ENCODE results near the gene CPEB4. TPM values are rescaled to one million over a fixed set of nuclear protein-coding genes. Genes with fewer than 3 reads are reported as not detected.

Gene CPEB4
- total RNA-seq, 1 experiment from 2014 or later = 11.1 TPM

GRCh38 chr5:173883347-173883924 is 4.7 kb upstream of the CPEB4 start:
- H3K27ac ChIP-seq (ENCODE audit: low read depth, low read length) = no peak overlapping the region
- H3K9ac ChIP-seq (ENCODE audit: low read length) = no peak overlapping the region
- peaks cover 0 to 36% of the 10 kb centered on the region in 2 experiments; a peak in 2 of 4 replicates for H3K4me1 ChIP-seq (ENCODE audit: control insufficient read depth in 1 of 2, insufficient read depth in 2 of 2, low read length in 2 of 2)
- BruUV-seq (replicated peaks) = no TSS peak
- H2AFZ ChIP-seq (ENCODE audit: low read depth, low read length, poor library complexity, severe bottlenecking) = no peak overlapping the region
- H3K9me3 ChIP-seq (ENCODE audit: control insufficient read depth in 1 of 2, insufficient read depth in 1 of 2, low read depth in 1 of 2, low read length in 2 of 2) = no peaks in the 10 kb centered on the region
- H3K9me2 ChIP-seq (ENCODE audit: insufficient read depth) = no peaks in the 10 kb centered on the region
- ATAC-seq (no peak), DNase-seq (ENCODE audit: low read depth, low spot score) (no peak)
- no peak overlapping the region for H3K4me2 ChIP-seq (ENCODE audit: low read length)
- no peak overlapping the region for H3K4me3 ChIP-seq (replicated peaks in 1 of 2; ENCODE audit: low read depth in 1 of 2, low read length in 2 of 2)
- intact Hi-C loops (cut with micrococcal nuclease) = no loop called here
- H3K36me3 ChIP-seq (ENCODE audit: control insufficient read depth in 1 of 2, insufficient read depth in 2 of 2, low read length in 2 of 2) = no peaks in the 10 kb centered on the region
- no peaks in the 10 kb centered on the region for H3K27me3 ChIP-seq (ENCODE audit: insufficient read depth, low read length)
- H4K20me1 ChIP-seq (ENCODE audit: insufficient read depth) = no peaks in the 10 kb centered on the region
- H3K79me2 ChIP-seq (ENCODE audit: insufficient read depth, low read length) = no peaks in the 10 kb centered on the region
- ChIA-PET POLR2A (no interaction called here), RAD21 (ENCODE audit: low non-redundant PET in 1 of 2, low total read pairs in 2 of 2, uncharacterized antibody in 2 of 2, unreplicated experiment in 2 of 2) (no interaction called here), CTCF (no interaction called here)
- no peak for TF ChIP-seq FOSL1 (IDR thresholded peaks at IDR 0.05; ENCODE audit: low read depth)
- TF ChIP-seq JUND (IDR thresholded peaks at IDR 0.05) = no peak
- TF ChIP-seq TCF7L2 (IDR thresholded peaks at IDR 0.05; ENCODE audit: borderline replicate concordance, extremely low read depth, insufficient read depth, insufficient read length) = no peak
- TF ChIP-seq, protein P1, sequence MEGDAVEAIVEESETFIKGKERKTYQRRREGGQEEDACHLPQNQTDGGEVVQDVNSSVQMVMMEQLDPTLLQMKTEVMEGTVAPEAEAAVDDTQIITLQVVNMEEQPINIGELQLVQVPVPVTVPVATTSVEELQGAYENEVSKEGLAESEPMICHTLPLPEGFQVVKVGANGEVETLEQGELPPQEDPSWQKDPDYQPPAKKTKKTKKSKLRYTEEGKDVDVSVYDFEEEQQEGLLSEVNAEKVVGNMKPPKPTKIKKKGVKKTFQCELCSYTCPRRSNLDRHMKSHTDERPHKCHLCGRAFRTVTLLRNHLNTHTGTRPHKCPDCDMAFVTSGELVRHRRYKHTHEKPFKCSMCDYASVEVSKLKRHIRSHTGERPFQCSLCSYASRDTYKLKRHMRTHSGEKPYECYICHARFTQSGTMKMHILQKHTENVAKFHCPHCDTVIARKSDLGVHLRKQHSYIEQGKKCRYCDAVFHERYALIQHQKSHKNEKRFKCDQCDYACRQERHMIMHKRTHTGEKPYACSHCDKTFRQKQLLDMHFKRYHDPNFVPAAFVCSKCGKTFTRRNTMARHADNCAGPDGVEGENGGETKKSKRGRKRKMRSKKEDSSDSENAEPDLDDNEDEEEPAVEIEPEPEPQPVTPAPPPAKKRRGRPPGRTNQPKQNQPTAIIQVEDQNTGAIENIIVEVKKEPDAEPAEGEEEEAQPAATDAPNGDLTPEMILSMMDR (IDR thresholded peaks at IDR 0.05 in 2 of 3, conservative IDR thresholded peaks at IDR 0.05 in 1 of 3; ENCODE audit: borderline replicate concordance in 1 of 3, insufficient read depth in 1 of 3, low read depth in 2 of 3, low read length in 2 of 3) = no peak
- TF ChIP-seq POLR2A (IDR thresholded peaks at IDR 0.05; ENCODE audit: borderline replicate concordance, extremely low read depth, insufficient read depth, insufficient read length) = no peak
- TF ChIP-seq, protein P2, sequence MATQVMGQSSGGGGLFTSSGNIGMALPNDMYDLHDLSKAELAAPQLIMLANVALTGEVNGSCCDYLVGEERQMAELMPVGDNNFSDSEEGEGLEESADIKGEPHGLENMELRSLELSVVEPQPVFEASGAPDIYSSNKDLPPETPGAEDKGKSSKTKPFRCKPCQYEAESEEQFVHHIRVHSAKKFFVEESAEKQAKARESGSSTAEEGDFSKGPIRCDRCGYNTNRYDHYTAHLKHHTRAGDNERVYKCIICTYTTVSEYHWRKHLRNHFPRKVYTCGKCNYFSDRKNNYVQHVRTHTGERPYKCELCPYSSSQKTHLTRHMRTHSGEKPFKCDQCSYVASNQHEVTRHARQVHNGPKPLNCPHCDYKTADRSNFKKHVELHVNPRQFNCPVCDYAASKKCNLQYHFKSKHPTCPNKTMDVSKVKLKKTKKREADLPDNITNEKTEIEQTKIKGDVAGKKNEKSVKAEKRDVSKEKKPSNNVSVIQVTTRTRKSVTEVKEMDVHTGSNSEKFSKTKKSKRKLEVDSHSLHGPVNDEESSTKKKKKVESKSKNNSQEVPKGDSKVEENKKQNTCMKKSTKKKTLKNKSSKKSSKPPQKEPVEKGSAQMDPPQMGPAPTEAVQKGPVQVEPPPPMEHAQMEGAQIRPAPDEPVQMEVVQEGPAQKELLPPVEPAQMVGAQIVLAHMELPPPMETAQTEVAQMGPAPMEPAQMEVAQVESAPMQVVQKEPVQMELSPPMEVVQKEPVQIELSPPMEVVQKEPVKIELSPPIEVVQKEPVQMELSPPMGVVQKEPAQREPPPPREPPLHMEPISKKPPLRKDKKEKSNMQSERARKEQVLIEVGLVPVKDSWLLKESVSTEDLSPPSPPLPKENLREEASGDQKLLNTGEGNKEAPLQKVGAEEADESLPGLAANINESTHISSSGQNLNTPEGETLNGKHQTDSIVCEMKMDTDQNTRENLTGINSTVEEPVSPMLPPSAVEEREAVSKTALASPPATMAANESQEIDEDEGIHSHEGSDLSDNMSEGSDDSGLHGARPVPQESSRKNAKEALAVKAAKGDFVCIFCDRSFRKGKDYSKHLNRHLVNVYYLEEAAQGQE (IDR thresholded peaks at IDR 0.05; ENCODE audit: low read depth) = no peak
- no peak for TF ChIP-seq EZH2 (IDR thresholded peaks at IDR 0.05)
- no peak for TF ChIP-seq ZFX (IDR thresholded peaks at IDR 0.05)
- TF ChIP-seq MAX (IDR thresholded peaks at IDR 0.05) = no peak
- no peak for TF ChIP-seq POLR2AphosphoS5 (IDR thresholded peaks at IDR 0.05; ENCODE audit: low read depth, low read length)
- TF ChIP-seq EZH2phosphoT487 (IDR thresholded peaks at IDR 0.05; ENCODE audit: borderline replicate concordance) = no peak
- no peak for TF ChIP-seq SIN3A (IDR thresholded peaks at IDR 0.05; ENCODE audit: low read depth)
